HG02763 (cell line): ENCODE data around the gene ADCY7.
"Not testable (repeated sequence)": the region's sequence is repeated elsewhere in the genome, so short reads cannot be mapped to it uniquely, and the experiment has no call there.

Experiments
- ATAC-seq: cut with Tn5 transposase; IDR thresholded peaks from one replicate; pipeline ENCODE4 v1.9.1; 2021; ENCODE audit warnings: mild to moderate bottlenecking, moderate library complexity; ENCODE audit not compliant: unreplicated experiment

The ADCY7 gene

GRCh38 chr16:50266337-50267091 lies at the start of gene ADCY7:
TSS of gene ADCY7 (plus strand) at chr16:50266551. CDS start at chr16:50288180, 21,629 bp downstream.
- peak; percentile 84 for ATAC-seq

GRCh38 chr16:50219402-50219975 lies 46.9 kb upstream of the ADCY7 start:
- no peak for ATAC-seq

GRCh38 chr16:50224286-50224685 lies 42.1 kb upstream of the ADCY7 start:
- no peak for ATAC-seq

- no peak for ATAC-seq
These were observed 39.2 kb upstream of the ADCY7 start for GRCh38 chr16:50227120-50227519.

- no peak for ATAC-seq
These were observed 38.7 kb upstream of the ADCY7 start for GRCh38 chr16:50227665-50228064.

- ATAC-seq = no peak
These were observed 37.9 kb upstream of the ADCY7 start for GRCh38 chr16:50228364-50228868.

- no peak for ATAC-seq
These were observed 37.1 kb upstream of the ADCY7 start for GRCh38 chr16:50229149-50229726.

- ATAC-seq = no peak
These were observed 31.4 kb upstream of the ADCY7 start for GRCh38 chr16:50234771-50235556.

- no peak for ATAC-seq
These were observed 30.8 kb upstream of the ADCY7 start for GRCh38 chr16:50235581-50235980.

- ATAC-seq = no peak
These were observed 28.0 kb upstream of the ADCY7 start for GRCh38 chr16:50238314-50238713.

- no peak for ATAC-seq
These were observed 27.5 kb upstream of the ADCY7 start for GRCh38 chr16:50238868-50239301.

GRCh38 chr16:50243024-50243423 lies 23.3 kb upstream of the ADCY7 start:
- ATAC-seq = not testable (repeated sequence)

GRCh38 chr16:50244140-50244503 lies 22.2 kb upstream of the ADCY7 start:
- no peak for ATAC-seq

- ATAC-seq = no peak
These were observed 21.6 kb upstream of the ADCY7 start for GRCh38 chr16:50244504-50245416.

GRCh38 chr16:50245417-50246298 lies 20.7 kb upstream of the ADCY7 start:
- ATAC-seq = no peak

- ATAC-seq = no peak
These were observed 19.8 kb upstream of the ADCY7 start for GRCh38 chr16:50246299-50247122.

GRCh38 chr16:50247123-50247905 lies 19.0 kb upstream of the ADCY7 start:
- no peak for ATAC-seq
